HCT116 (cell line): ENCODE measurements around the gene CELF1.

Source experiments
- CTCF ChIP-seq, 3 experiments: fragments of 200-600 bp in 1 of 3; sonication (generic) in 1 of 3; IDR thresholded peaks in 2 of 3; conservative IDR thresholded peaks in 1 of 3; 2 replicates each; pipeline ENCODE4 v1.5.1; 2012 to 2017; ENCODE audit warnings: low read depth in 2 of 3, low read length in 2 of 3, antibody characterized with exemption in 1 of 3, borderline replicate concordance in 1 of 3, control low read depth in 1 of 3, mild to moderate bottlenecking in 1 of 3, mixed read lengths in 1 of 3, mixed run types in 1 of 3, moderate library complexity in 1 of 3; ENCODE audit not compliant: insufficient read depth in 1 of 3
- EZH2 ChIP-seq: fragments of 200-600 bp; sonication (generic); IDR thresholded peaks from 2 replicates; pipeline ENCODE4 v1.6.1; 2017; ENCODE audit warnings: antibody characterized with exemption, mixed run types
- POLR2A ChIP-seq: IDR thresholded peaks from 2 replicates; pipeline ENCODE4 v1.7.0; 2011; ENCODE audit warnings: borderline replicate concordance; ENCODE audit not compliant: insufficient read depth, insufficient read length; ENCODE audit errors: extremely low read depth
- POLR2AphosphoS5 ChIP-seq: IDR thresholded peaks from 2 replicates; pipeline ENCODE4 v1.6.1; 2011; ENCODE audit warnings: mild to moderate bottlenecking, low read depth, low read length, moderate library complexity
- REST ChIP-seq: IDR thresholded peaks from 2 replicates; pipeline ENCODE4 v1.6.1; 2012; ENCODE audit warnings: low read depth
- SIN3A ChIP-seq: IDR thresholded peaks from 2 replicates; pipeline ENCODE4 v1.6.1; 2012; ENCODE audit warnings: low read depth
- YY1 ChIP-seq: IDR thresholded peaks from 2 replicates; pipeline ENCODE4 v1.6.1; 2011; ENCODE audit warnings: low read length, low read depth, moderate library complexity, mild to moderate bottlenecking; ENCODE audit not compliant: insufficient replicate concordance; ENCODE audit errors: extremely low read depth

- no peak for TF ChIP-seq CTCF (IDR thresholded peaks at IDR 0.05 in 2 of 3, conservative IDR thresholded peaks at IDR 0.05 in 1 of 3; ENCODE audit: borderline replicate concordance in 1 of 3, insufficient read depth in 1 of 3, low read depth in 2 of 3, low read length in 2 of 3)
- no peak for TF ChIP-seq SIN3A
- no peak for TF ChIP-seq POLR2AphosphoS5
- TF ChIP-seq POLR2A = no peak
- TF ChIP-seq REST = no peak
- TF ChIP-seq EZH2 = no peak
- TF ChIP-seq YY1 = no peak
Measured at GRCh38 chr11:47469361-47470179, 83.4 kb downstream of the CELF1 start.
